Natural killer cell treated with Interleukin-12 subunit alpha and Interleukin-12 subunit beta and Interleukin-15 and Interleukin-18, amount 100 ng/mL, for 72 hours (primary cell): ENCODE results near the gene TSHZ2. TPM values are rescaled to one million over a fixed set of nuclear protein-coding genes. Genes with fewer than 3 reads are reported as not detected.

Experiments used
- ATAC-seq, 2 donors: fragments of 150-1000 bp; cut with Tn5 transposase in 1 of 2; sonication (Bioruptor Pico), chemical (Tn5 transposase) in 1 of 2; 2 replicates each; pipeline ENCODE4 v1.10.0; 2021
- DNase-seq: peaks from one replicate; pipeline ENCODE4 v3.0.0; 2022; ENCODE audit warnings: low spot score
- H3K27ac Mint-ChIP-seq, 2 donors: 1 replicate in 1 of 2; 2 replicates in 1 of 2; pipeline ENCODE4 v1.8.0; 2022; ENCODE audit warnings: mixed read lengths in 2 of 2, mild to moderate bottlenecking in 1 of 2, moderate library complexity in 1 of 2
- H3K27me3 Mint-ChIP-seq, 2 donors: 1 replicate in 1 of 2; 2 replicates in 1 of 2; pipeline ENCODE4 v1.8.0; 2022; ENCODE audit warnings: mixed read lengths in 2 of 2
- H3K36me3 Mint-ChIP-seq: one replicate; pipeline ENCODE4 v1.8.0; 2022; ENCODE audit warnings: mixed read lengths
- H3K4me1 Mint-ChIP-seq, 2 donors: 1 replicate in 1 of 2; 2 replicates in 1 of 2; pipeline ENCODE4 v1.8.0; 2022; ENCODE audit warnings: low read depth in 2 of 2, mixed read lengths in 2 of 2, mild to moderate bottlenecking in 1 of 2
- H3K4me3 Mint-ChIP-seq: one replicate; pipeline ENCODE4 v1.8.0; 2022; ENCODE audit warnings: mixed read lengths
- H3K9me3 Mint-ChIP-seq: 2 replicates; pipeline ENCODE4 v1.8.0; 2022; ENCODE audit warnings: mixed read lengths
- total RNA-seq, 2 donors: library from RNA; stranded (reverse); gene quantifications; one replicate each; pipeline ENCODE4 v1.2.3, GENCODE V29; 2022

TSHZ2 gene
- total RNA-seq, 2 donors from 2014 or later, result 0.05 to 1.1 TPM

- no peaks in the 10 kb centered on the region for H3K36me3 Mint-ChIP-seq
- H3K4me3 Mint-ChIP-seq, result no peak overlapping the region
- ATAC-seq (no peak), DNase-seq (no peak)
- H3K27ac Mint-ChIP-seq, result no peak overlapping the region
- no peaks in the 10 kb centered on the region for H3K4me1 Mint-ChIP-seq
- no peaks in the 10 kb centered on the region for H3K9me3 Mint-ChIP-seq
- peaks cover 24 to 69% of the 10 kb centered on the region in 2 donors for H3K27me3 Mint-ChIP-seq
These were observed 320.2 kb downstream of the TSHZ2 start for GRCh38 chr20:53292347-53292746.

- no peak overlapping the region for H3K27ac Mint-ChIP-seq
- no peaks in the 10 kb centered on the region for H3K4me1 Mint-ChIP-seq
- no peak overlapping the region for H3K4me3 Mint-ChIP-seq
- ATAC-seq (no peak), DNase-seq (no peak)
- H3K27me3 Mint-ChIP-seq, result peaks cover 31 to 74% of the 10 kb centered on the region in 2 donors
- no peaks in the 10 kb centered on the region for H3K9me3 Mint-ChIP-seq
- H3K36me3 Mint-ChIP-seq, result no peaks in the 10 kb centered on the region
These were observed 322.6 kb downstream of the TSHZ2 start for GRCh38 chr20:53294804-53295203.

- H3K4me1 Mint-ChIP-seq, result no peaks in the 10 kb centered on the region
- no peak overlapping the region for H3K27ac Mint-ChIP-seq
- ATAC-seq (no peak), DNase-seq (no peak)
- H3K9me3 Mint-ChIP-seq, result no peaks in the 10 kb centered on the region
- peaks cover 31 to 69% of the 10 kb centered on the region in 2 donors for H3K27me3 Mint-ChIP-seq
- no peak overlapping the region for H3K4me3 Mint-ChIP-seq
- H3K36me3 Mint-ChIP-seq, result no peaks in the 10 kb centered on the region
These were observed 323.9 kb downstream of the TSHZ2 start for GRCh38 chr20:53296025-53296424.

- DNase-seq (no peak), ATAC-seq (no peak)
- Mint-ChIP-seq H3K9me3 (no peaks in the 10 kb centered on the region), H3K4me3 (no peak overlapping the region), H3K27ac (no peak overlapping the region), H3K4me1 (no peaks in the 10 kb centered on the region), H3K36me3 (no peaks in the 10 kb centered on the region), H3K27me3 (peaks cover 31 to 72% of the 10 kb centered on the region in 2 donors)
These were observed 324.4 kb downstream of the TSHZ2 start for GRCh38 chr20:53296451-53297153.

GRCh38 chr20:53297154-53297529, 325.0 kb downstream of the TSHZ2 start:
- Mint-ChIP-seq H3K4me1 (no peaks in the 10 kb centered on the region), H3K9me3 (no peaks in the 10 kb centered on the region), H3K27me3 (peaks cover 31 to 72% of the 10 kb centered on the region in 2 donors), H3K36me3 (no peaks in the 10 kb centered on the region), H3K4me3 (no peak overlapping the region), H3K27ac (no peak overlapping the region)
- ATAC-seq (no peak), DNase-seq (no peak)

GRCh38 chr20:53298260-53298659, 326.1 kb downstream of the TSHZ2 start:
- H3K27ac Mint-ChIP-seq, result no peak overlapping the region
- no peaks in the 10 kb centered on the region for H3K4me1 Mint-ChIP-seq
- H3K36me3 Mint-ChIP-seq, result no peaks in the 10 kb centered on the region
- no peak for DNase-seq
- no peaks in the 10 kb centered on the region for H3K9me3 Mint-ChIP-seq
- ATAC-seq, result no peak
- peaks cover 27 to 64% of the 10 kb centered on the region in 2 donors for H3K27me3 Mint-ChIP-seq
- H3K4me3 Mint-ChIP-seq, result no peak overlapping the region

GRCh38 chr20:53298911-53299310, 326.8 kb downstream of the TSHZ2 start:
- Mint-ChIP-seq H3K9me3 (no peaks in the 10 kb centered on the region), H3K36me3 (no peaks in the 10 kb centered on the region), H3K4me1 (no peaks in the 10 kb centered on the region), H3K4me3 (no peak overlapping the region), H3K27ac (no peak overlapping the region), H3K27me3 (peaks cover 27 to 64% of the 10 kb centered on the region in 2 donors)
- no peak for DNase-seq
- no peak for ATAC-seq

GRCh38 chr20:53299831-53300230, 327.7 kb downstream of the TSHZ2 start:
- ATAC-seq (no peak), DNase-seq (no peak)
- Mint-ChIP-seq H3K4me3 (no peak overlapping the region), H3K9me3 (no peaks in the 10 kb centered on the region), H3K4me1 (no peaks in the 10 kb centered on the region), H3K27ac (no peak overlapping the region), H3K36me3 (no peaks in the 10 kb centered on the region), H3K27me3 (peaks cover 24 to 60% of the 10 kb centered on the region in 2 donors)

- H3K4me3 Mint-ChIP-seq, result no peak overlapping the region
- no peak overlapping the region for H3K27ac Mint-ChIP-seq
- H3K27me3 Mint-ChIP-seq, result peaks cover 18 to 58% of the 10 kb centered on the region in 2 donors
- DNase-seq (no peak), ATAC-seq (no peak)
- no peaks in the 10 kb centered on the region for H3K9me3 Mint-ChIP-seq
- no peaks in the 10 kb centered on the region for H3K36me3 Mint-ChIP-seq
- H3K4me1 Mint-ChIP-seq, result no peaks in the 10 kb centered on the region
These were observed 329.7 kb downstream of the TSHZ2 start for GRCh38 chr20:53301869-53302268.

GRCh38 chr20:53302695-53303412, 330.7 kb downstream of the TSHZ2 start:
- DNase-seq, result no peak
- H3K4me3 Mint-ChIP-seq, result no peak overlapping the region
- H3K27ac Mint-ChIP-seq, result no peak overlapping the region
- peaks cover 21 to 61% of the 10 kb centered on the region in 2 donors for H3K27me3 Mint-ChIP-seq
- no peak for ATAC-seq
- H3K9me3 Mint-ChIP-seq, result no peaks in the 10 kb centered on the region
- no peaks in the 10 kb centered on the region for H3K36me3 Mint-ChIP-seq
- H3K4me1 Mint-ChIP-seq, result no peaks in the 10 kb centered on the region

- Mint-ChIP-seq H3K9me3 (no peaks in the 10 kb centered on the region), H3K4me1 (no peaks in the 10 kb centered on the region), H3K27ac (no peak overlapping the region), H3K27me3 (peaks cover 22 to 61% of the 10 kb centered on the region in 2 donors), H3K36me3 (no peaks in the 10 kb centered on the region), H3K4me3 (no peak overlapping the region)
- DNase-seq (no peak), ATAC-seq (no peak)
These were observed 331.2 kb downstream of the TSHZ2 start for GRCh38 chr20:53303413-53303760.

- ATAC-seq, result no peak
- Mint-ChIP-seq H3K27me3 (peaks cover 21 to 61% of the 10 kb centered on the region in 2 donors), H3K4me3 (no peak overlapping the region), H3K36me3 (no peaks in the 10 kb centered on the region), H3K9me3 (no peaks in the 10 kb centered on the region), H3K27ac (no peak overlapping the region), H3K4me1 (no peaks in the 10 kb centered on the region)
- DNase-seq, result no peak
These were observed 332.0 kb downstream of the TSHZ2 start for GRCh38 chr20:53304146-53304545.

GRCh38 chr20:53306192-53306805, 334.1 kb downstream of the TSHZ2 start:
- H3K27me3 Mint-ChIP-seq, result peaks cover 23 to 49% of the 10 kb centered on the region in 2 donors
- no peak for ATAC-seq
- H3K9me3 Mint-ChIP-seq, result no peaks in the 10 kb centered on the region
- H3K4me3 Mint-ChIP-seq, result no peak overlapping the region
- H3K36me3 Mint-ChIP-seq, result no peaks in the 10 kb centered on the region
- no peak overlapping the region for H3K27ac Mint-ChIP-seq
- no peak for DNase-seq
- H3K4me1 Mint-ChIP-seq, result no peaks in the 10 kb centered on the region

- DNase-seq (no peak), ATAC-seq (no peak)
- Mint-ChIP-seq H3K36me3 (no peaks in the 10 kb centered on the region), H3K27ac (no peak overlapping the region), H3K4me3 (no peak overlapping the region), H3K27me3 (peaks cover 23 to 41% of the 10 kb centered on the region in 2 donors), H3K9me3 (no peaks in the 10 kb centered on the region), H3K4me1 (no peaks in the 10 kb centered on the region)
These were observed 335.9 kb downstream of the TSHZ2 start for GRCh38 chr20:53307964-53308597.
